Aorta (tissue), 5 donors: ENCODE measurements around the gene GPR21. TPM values are rescaled to one million over a fixed set of nuclear protein-coding genes. Genes with fewer than 3 reads are reported as not detected.

Source experiments
- ATAC-seq: fragments of 200-7000 bp; cut with Tn5 transposase; one replicate; pipeline ENCODE4 v1.9.1; 2022; ENCODE audit warnings: moderate library complexity; ENCODE audit not compliant: low FRiP score
- DNase-seq, 2 donors: peaks; one replicate each; pipeline ENCODE4 v3.0.0-alpha.2; 2020
- H3K27ac ChIP-seq, 2 donors: one replicate each; pipeline ENCODE4 v1.5.1; 2013; ENCODE audit warnings: low read length in 2 of 2, mild to moderate bottlenecking in 2 of 2, moderate library complexity in 2 of 2, control low read depth in 1 of 2, inconsistent platforms in 1 of 2, low read depth in 1 of 2
- H3K27me3 ChIP-seq, 2 donors: one replicate each; pipeline ENCODE4 v1.6.1; 2013; ENCODE audit warnings: control low read depth in 1 of 2, low read length in 1 of 2, mild to moderate bottlenecking in 1 of 2, moderate library complexity in 1 of 2; ENCODE audit not compliant: insufficient read depth in 2 of 2, control insufficient read depth in 1 of 2
- H3K36me3 ChIP-seq, 2 donors: one replicate each; pipeline ENCODE4 v1.6.1; 2013; ENCODE audit warnings: control low read depth in 1 of 2, low read length in 1 of 2, mild to moderate bottlenecking in 1 of 2; ENCODE audit not compliant: insufficient read depth in 2 of 2, control insufficient read depth in 1 of 2
- H3K4me1 ChIP-seq, 2 donors: one replicate each; pipeline ENCODE4 v1.6.1; 2013; ENCODE audit warnings: low read length in 2 of 2, control low read depth in 1 of 2, mild to moderate bottlenecking in 1 of 2, moderate library complexity in 1 of 2; ENCODE audit not compliant: insufficient read depth in 2 of 2, control insufficient read depth in 1 of 2
- H3K4me3 ChIP-seq, 2 donors: one replicate each; pipeline ENCODE4 v1.5.1; 2013; ENCODE audit warnings: low read length in 2 of 2, control low read depth in 1 of 2, mild to moderate bottlenecking in 1 of 2
- H3K9me3 ChIP-seq: one replicate; pipeline ENCODE4 v1.6.1; 2013; ENCODE audit warnings: mild to moderate bottlenecking, low read length; ENCODE audit not compliant: control insufficient read depth
- WGBS, 2 donors: extraction: QIAGEN DNeasy Blood & Tissue Kit; methylation state at CpG; one replicate each; pipeline ENCODE4 v1.1.7; 2013; 5-methylcytosine and 5-hydroxymethylcytosine counted together
- intact Hi-C, 2 donors: fragments of 100-400 bp; cut with DNase I; formaldehyde crosslinking; loops; one replicate each; pipeline versions ENCODE4 v1.14.2 to v1.15.0; 2022
- polyA plus RNA-seq, 2 donors: library from polyadenylated mRNA; stranded (reverse); fragments of 200-250 nt; gene quantifications; one replicate each; pipeline ENCODE4 v1.2.3, GENCODE V29; 2013
- total RNA-seq, 2 donors: library from RNA; stranded (reverse); fragmentation: NEBNext Ultra II Directional; extraction: Animal tissue kit (Norgen Biotek cat#: 25700); gene quantifications; one replicate each; pipeline ENCODE4 v1.2.1, GENCODE V29; 2021
- donor health status: healthy with polysubstance abuse.
- donor health status: Bipolar disorder and iron deficiency.
- donor health status: DM: no; HTN: no; CAD: no.
- donor health status: DM: no; HTN: no; CAD: no.
- donor health status: DM: yes; HTN: yes; CAD: no.

The GPR21 gene
- total and polyA plus RNA-seq, 4 donors, result 0.50 to 13.9 (median 6.3) TPM

GRCh38 chr9:123073991-123074422 is 40.5 kb downstream of the GPR21 start:
- Histone ChIP-seq H3K9me3 (no peaks in the 10 kb centered on the region), H3K36me3 (peaks cover 3 to 7% of the 10 kb centered on the region in 2 donors), H3K27me3 (no peaks in the 10 kb centered on the region), H3K4me3 (peak overlapping the region in 1 of 2 donors; percentile 18), H3K4me1 (peaks cover 6 to 14% of the 10 kb centered on the region in 2 donors), H3K27ac (peak overlapping the region; percentile 64 to 82)
- DNase-seq (no peak), ATAC-seq (peak; percentile 71)
- intact Hi-C loops, result loop anchor here (5.0 kb wide), 1 partner anchor 37 kb away; no protein-coding TSS in a partner anchor
- 0 to 8% methylated on average over 1 of the region's 1 CpG for WGBS, 2 donors

- Histone ChIP-seq H3K36me3 (peaks cover 3 to 7% of the 10 kb centered on the region in 2 donors), H3K9me3 (no peaks in the 10 kb centered on the region), H3K4me3 (no peak overlapping the region), H3K4me1 (peaks cover 6 to 12% of the 10 kb centered on the region in 2 donors), H3K27me3 (no peaks in the 10 kb centered on the region), H3K27ac (peak overlapping the region; percentile 17 to 76)
- no peak for ATAC-seq
- 3 to 8% methylated on average over 3 of the region's 3 CpGs for WGBS, 2 donors
- DNase-seq, result no peak
- intact Hi-C loops, result loop anchor here (5.0 kb wide), 1 partner anchor 37 kb away; no protein-coding TSS in a partner anchor
Measured at GRCh38 chr9:123074628-123075027, 41.2 kb downstream of the GPR21 start.

- peaks cover 0 to 1% of the 10 kb centered on the region in 2 donors for H3K4me1 ChIP-seq
- no peaks in the 10 kb centered on the region for H3K27me3 ChIP-seq
- peaks cover 7 to 10% of the 10 kb centered on the region in 2 donors for H3K36me3 ChIP-seq
- WGBS, 2 donors, result 82 to 87% methylated on average over 3 of the region's 3 CpGs
- no peak overlapping the region for H3K4me3 ChIP-seq
- no peaks in the 10 kb centered on the region for H3K9me3 ChIP-seq
- ATAC-seq (no peak), DNase-seq (no peak)
- H3K27ac ChIP-seq, result no peak overlapping the region
- intact Hi-C loops, result loop anchor here in 1 of 2 donors (5.0 kb wide), 1 partner anchor 272 kb away; no protein-coding TSS in a partner anchor
Measured at GRCh38 chr9:123080444-123080843, 47.0 kb downstream of the GPR21 start.

GRCh38 chr9:123081824-123082223 is 48.4 kb downstream of the GPR21 start:
- intact Hi-C loops, result loop anchor here in 1 of 2 donors (5.0 kb wide), 1 partner anchor 270 kb away; no protein-coding TSS in a partner anchor
- peaks cover 10 to 12% of the 10 kb centered on the region in 2 donors for H3K36me3 ChIP-seq
- H3K4me1 ChIP-seq, result no peaks in the 10 kb centered on the region
- DNase-seq (no peak), ATAC-seq (no peak)
- H3K27me3 ChIP-seq, result no peaks in the 10 kb centered on the region
- H3K4me3 ChIP-seq, result no peak overlapping the region
- H3K9me3 ChIP-seq, result no peaks in the 10 kb centered on the region
- 2 to 9% methylated on average over 2 of the region's 2 CpGs for WGBS, 2 donors
- no peak overlapping the region for H3K27ac ChIP-seq

- no peak overlapping the region for H3K27ac ChIP-seq
- intact Hi-C loops, result loop anchor here in 1 of 2 donors (5.0 kb wide), 1 partner anchor 269 kb away; no protein-coding TSS in a partner anchor
- no peaks in the 10 kb centered on the region for H3K9me3 ChIP-seq
- DNase-seq (no peak), ATAC-seq (no peak)
- H3K4me3 ChIP-seq, result no peak overlapping the region
- no peaks in the 10 kb centered on the region for H3K4me1 ChIP-seq
- peaks cover 9 to 12% of the 10 kb centered on the region in 2 donors for H3K36me3 ChIP-seq
- WGBS, 2 donors, result 56 to 61% methylated on average over 6 of the region's 6 CpGs
- H3K27me3 ChIP-seq, result no peaks in the 10 kb centered on the region
Measured at GRCh38 chr9:123083680-123084079, 50.2 kb downstream of the GPR21 start.

GRCh38 chr9:123084256-123084655 is 50.8 kb downstream of the GPR21 start:
- DNase-seq (no peak), ATAC-seq (no peak)
- WGBS, 2 donors, result 91 to 93% methylated on average over 1 of the region's 1 CpG
- Histone ChIP-seq H3K9me3 (no peaks in the 10 kb centered on the region), H3K27ac (no peak overlapping the region), H3K27me3 (no peaks in the 10 kb centered on the region), H3K4me1 (no peaks in the 10 kb centered on the region), H3K4me3 (no peak overlapping the region), H3K36me3 (peaks cover 7 to 12% of the 10 kb centered on the region in 2 donors)
- intact Hi-C loops, result loop anchor here in 1 of 2 donors (5.0 kb wide), 1 partner anchor 268 kb away; no protein-coding TSS in a partner anchor

Other genes with a start within 250 kb of the GPR21 start
- not detected for gene OR5C1, start 244.7 kb upstream of the GPR21 start, total RNA-seq
- gene OR5C1, start 244.7 kb upstream of the GPR21 start, polyA plus RNA-seq, result not detected
- gene OR1K1, start 233.5 kb upstream of the GPR21 start, total RNA-seq, result not detected
- gene OR1K1, start 233.5 kb upstream of the GPR21 start, polyA plus RNA-seq, result not detected
- 10 to 100 TPM; 18.7 to 23.1 TPM for gene PDCL, start 205.1 kb upstream of the GPR21 start, total RNA-seq
- 10 to 100 TPM; 11.2 to 16.7 TPM for gene PDCL, start 205.1 kb upstream of the GPR21 start, polyA plus RNA-seq
- 10 to 100 TPM; 52.7 to 54.1 TPM for gene RC3H2, start 128.3 kb upstream of the GPR21 start, total RNA-seq
- gene RC3H2, start 128.3 kb upstream of the GPR21 start, polyA plus RNA-seq, result 10 to 100 TPM; 10.8 to 14.9 TPM
- 1 to 10 TPM; 8.4 to 9.0 TPM for gene ZBTB6, start 120.3 kb upstream of the GPR21 start, total RNA-seq
- 1 to 10 TPM; 4.1 to 4.8 TPM for gene ZBTB6, start 120.3 kb upstream of the GPR21 start, polyA plus RNA-seq
- 1 to 10 TPM; 5.8 to 9.3 TPM for gene ZBTB26, start 102.2 kb upstream of the GPR21 start, total RNA-seq
- 1 to 10 TPM; 4.3 to 4.9 TPM for gene ZBTB26, start 102.2 kb upstream of the GPR21 start, polyA plus RNA-seq
- 100 to 1,000 TPM in 1 of 2 donors, 10 to 100 TPM in 1; 95.6 to 100 TPM for gene RABGAP1, start 92.6 kb upstream of the GPR21 start, total RNA-seq
- 10 to 100 TPM; 30.8 to 43.9 TPM for gene RABGAP1, start 92.6 kb upstream of the GPR21 start, polyA plus RNA-seq
- 10 to 100 TPM in 1 of 2 donors, 1 to 10 TPM in 1; 6.8 to 10.3 TPM for gene STRBP, start 234.9 kb downstream of the GPR21 start, total RNA-seq
- 10 to 100 TPM in 1 of 2 donors, 1 to 10 TPM in 1; 5.4 to 27.3 TPM for gene STRBP, start 234.9 kb downstream of the GPR21 start, polyA plus RNA-seq